GM12873 (cell line): ENCODE data around the gene RPP30.

Experiments used
- TF ChIP-seq, protein P1 (sequence below): IDR thresholded peaks from 2 replicates; pipeline ENCODE4 v1.5.1; 2012; ENCODE audit warnings: low read depth, mild to moderate bottlenecking, moderate library complexity, low read length, control low read depth; ENCODE audit not compliant: insufficient read depth; ENCODE audit errors: missing control alignments

Gene RPP30

DNA sequence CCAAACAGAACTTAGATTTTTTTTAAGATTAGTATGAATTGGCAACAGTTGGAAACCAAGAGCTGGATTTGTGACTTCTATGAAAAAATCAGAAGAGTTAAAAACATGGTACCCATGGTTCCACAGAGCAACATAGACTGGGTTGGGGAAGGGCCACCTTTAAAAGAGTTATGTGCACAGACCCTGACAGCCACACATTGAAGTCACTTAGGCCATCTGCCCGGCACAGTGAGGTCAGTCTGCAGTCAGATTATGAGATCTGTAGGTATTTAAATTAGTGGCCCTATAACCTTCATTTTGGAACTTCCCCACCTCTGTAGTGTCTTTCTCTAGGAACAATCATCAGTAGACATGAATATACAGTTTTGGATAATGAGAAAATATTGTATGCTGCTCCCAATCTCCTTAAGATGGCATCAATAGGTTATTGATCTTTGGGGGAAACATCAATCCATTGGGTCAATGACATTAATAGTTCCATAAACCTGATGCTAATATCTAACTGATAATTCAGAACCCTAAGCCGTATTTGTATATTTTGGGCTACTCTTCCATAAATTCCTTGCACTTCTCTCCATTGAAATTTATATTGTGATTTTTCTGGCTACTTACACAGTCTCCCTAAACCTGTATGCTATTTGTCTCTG lies 42.1 kb downstream of the RPP30 start:
- TF ChIP-seq, protein P1, sequence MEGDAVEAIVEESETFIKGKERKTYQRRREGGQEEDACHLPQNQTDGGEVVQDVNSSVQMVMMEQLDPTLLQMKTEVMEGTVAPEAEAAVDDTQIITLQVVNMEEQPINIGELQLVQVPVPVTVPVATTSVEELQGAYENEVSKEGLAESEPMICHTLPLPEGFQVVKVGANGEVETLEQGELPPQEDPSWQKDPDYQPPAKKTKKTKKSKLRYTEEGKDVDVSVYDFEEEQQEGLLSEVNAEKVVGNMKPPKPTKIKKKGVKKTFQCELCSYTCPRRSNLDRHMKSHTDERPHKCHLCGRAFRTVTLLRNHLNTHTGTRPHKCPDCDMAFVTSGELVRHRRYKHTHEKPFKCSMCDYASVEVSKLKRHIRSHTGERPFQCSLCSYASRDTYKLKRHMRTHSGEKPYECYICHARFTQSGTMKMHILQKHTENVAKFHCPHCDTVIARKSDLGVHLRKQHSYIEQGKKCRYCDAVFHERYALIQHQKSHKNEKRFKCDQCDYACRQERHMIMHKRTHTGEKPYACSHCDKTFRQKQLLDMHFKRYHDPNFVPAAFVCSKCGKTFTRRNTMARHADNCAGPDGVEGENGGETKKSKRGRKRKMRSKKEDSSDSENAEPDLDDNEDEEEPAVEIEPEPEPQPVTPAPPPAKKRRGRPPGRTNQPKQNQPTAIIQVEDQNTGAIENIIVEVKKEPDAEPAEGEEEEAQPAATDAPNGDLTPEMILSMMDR = no peak

DNA sequence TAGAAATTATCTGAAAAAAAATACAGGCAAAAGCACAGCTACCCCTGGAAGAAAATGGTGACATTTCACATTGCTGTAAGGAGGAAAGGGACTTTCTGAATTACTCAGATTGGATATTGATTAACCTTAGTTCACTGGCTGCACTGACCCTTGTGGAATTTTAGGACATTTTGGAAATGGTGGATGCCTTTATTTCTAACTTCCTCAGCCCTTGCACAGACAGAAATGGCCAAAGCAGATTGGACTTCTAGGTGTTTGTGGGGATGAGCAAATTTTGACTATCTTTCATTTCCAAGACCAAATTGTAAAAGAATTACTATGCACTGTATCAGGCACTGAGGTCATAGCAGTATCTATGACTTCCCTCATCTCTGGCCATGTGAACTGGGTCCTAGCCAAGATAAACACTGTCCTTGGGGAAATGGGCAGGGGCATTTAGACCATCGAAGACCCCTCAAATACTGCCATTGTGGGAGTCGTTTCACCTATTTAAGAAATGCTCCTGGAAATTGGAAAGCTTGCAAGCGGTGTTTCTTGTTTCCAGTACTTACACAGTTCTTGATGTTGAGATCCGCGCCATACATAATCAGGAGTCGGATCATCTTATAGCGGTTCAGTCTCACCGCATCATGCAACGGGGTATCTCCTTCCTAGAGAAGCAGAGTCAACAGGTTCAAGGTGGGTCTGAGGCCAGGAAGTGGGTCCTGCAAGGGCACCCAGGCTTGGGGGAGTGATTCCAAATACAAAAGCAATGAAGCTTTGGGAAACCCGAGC lies 43.4 kb downstream of the RPP30 start:
- TF ChIP-seq, protein P1 = no peak

GRCh38 chr10:90915766-90916075 lies 43.9 kb downstream of the RPP30 start:
- TF ChIP-seq, protein P1 = no peak

- TF ChIP-seq, protein P1 = no peak
These were observed 44.8 kb downstream of the RPP30 start for GRCh38 chr10:90916392-90917237.

DNA sequence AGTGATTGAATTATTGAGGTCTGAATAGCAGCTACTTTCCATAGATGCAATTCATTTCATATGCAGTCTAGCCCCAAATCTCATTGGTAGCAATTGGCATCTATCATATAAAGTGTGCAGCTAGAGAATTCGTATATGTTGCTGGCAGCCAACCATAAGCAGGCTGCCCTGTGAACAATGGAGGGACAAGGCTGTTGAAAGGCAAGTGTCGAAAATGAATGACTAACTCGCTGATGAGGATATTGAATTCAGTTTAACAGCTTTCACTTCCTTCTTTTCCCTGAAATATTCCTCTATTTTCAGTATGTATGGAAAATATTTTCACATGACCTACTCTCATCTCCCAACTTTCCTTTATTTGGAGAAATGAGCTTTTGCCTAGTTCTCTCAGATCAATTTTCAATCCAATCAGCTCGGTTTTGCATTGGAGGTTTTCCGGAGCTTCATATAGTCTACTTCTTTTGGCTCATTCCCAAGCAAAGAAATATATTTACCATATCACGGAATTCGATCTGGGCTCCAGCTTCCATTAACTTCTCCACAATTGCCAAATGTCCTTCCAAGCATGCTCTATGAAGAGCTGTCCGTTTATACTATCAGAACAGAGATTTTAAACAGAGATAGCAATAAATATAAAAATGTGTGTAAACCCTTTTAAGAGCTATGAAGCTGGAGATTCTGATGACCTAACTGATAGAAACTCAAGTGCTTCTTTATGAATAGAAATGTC lies 45.6 kb downstream of the RPP30 start:
- TF ChIP-seq, protein P1 = no peak

GRCh38 chr10:90917968-90918318 lies 46.2 kb downstream of the RPP30 start:
- TF ChIP-seq, protein P1 = no peak
